ENCODE results near the gene GABRB1. TPM values are rescaled to one million over a fixed set of nuclear protein-coding genes. Genes with fewer than 3 reads are reported as not detected.

The GABRB1 gene
- total and polyA plus RNA-seq, 2 donors (not counting 3 experiments of a cell fraction or from before 2014, with no cell fraction given) = not detected

- Histone ChIP-seq H3K4me2 (ENCODE audit: insufficient read depth, low read length) (no peak overlapping the region), H2AFZ (ENCODE audit: low read depth, low read length) (no peak overlapping the region), H3K79me2 (ENCODE audit: control insufficient read depth, insufficient read depth, low read length) (no peaks in the 10 kb centered on the region), H3K9me1 (replicated peaks; ENCODE audit: control insufficient read depth, extremely low read depth, insufficient read depth, low read length) (no peaks in the 10 kb centered on the region), H3K27me3 (ENCODE audit: control insufficient read depth in 2 of 2, insufficient read depth in 2 of 2, low read length in 2 of 2) (no peaks in the 10 kb centered on the region), H3K4me3 (replicated peaks in 1 of 3; ENCODE audit: insufficient read depth in 1 of 3, low read depth in 1 of 3, low read length in 3 of 3) (no peak overlapping the region), H3K36me3 (ENCODE audit: control insufficient read depth in 2 of 2, extremely low read depth in 1 of 2, insufficient read depth in 2 of 2, low read length in 2 of 2) (no peaks in the 10 kb centered on the region), H3K9ac (replicated peaks; ENCODE audit: extremely low read depth, insufficient read depth, low read length) (no peak overlapping the region), H3K9me3 (replicated peaks; ENCODE audit: control insufficient read depth, insufficient read depth, low read length) (no peaks in the 10 kb centered on the region), H3K27ac (ENCODE audit: insufficient read depth, low read depth, low read length) (no peak overlapping the region), H4K20me1 (replicated peaks; ENCODE audit: control insufficient read depth, extremely low read depth, insufficient read depth, low read length) (peaks cover 3% of the 10 kb centered on the region), H3K4me1 (ENCODE audit: control insufficient read depth, extremely low read depth, insufficient read depth, low read length) (no peaks in the 10 kb centered on the region)
- no peak for DNase-seq (ENCODE audit: low read depth, low spot score)
- POLR2A ChIA-PET = no interaction called here
- TF ChIP-seq GATA2 (IDR thresholded peaks at IDR 0.05; ENCODE audit: insufficient read depth, insufficient read length, low read depth, low read length) (no peak), MYC (IDR thresholded peaks at IDR 0.05; ENCODE audit: low read depth, low read length) (no peak), FOS (IDR thresholded peaks at IDR 0.05; ENCODE audit: borderline replicate concordance, insufficient read depth, low read length) (no peak), CTCF (IDR thresholded peaks at IDR 0.05; ENCODE audit: extremely low read depth in 1 of 2, insufficient read depth in 1 of 2, low read depth in 1 of 2, low read length in 2 of 2) (no peak), EZH2 (IDR thresholded peaks at IDR 0.05; ENCODE audit: borderline replicate concordance, low read depth, low read length, severe bottlenecking) (no peak), POLR2AphosphoS5 (IDR thresholded peaks at IDR 0.05; ENCODE audit: insufficient read depth, low read depth, low read length) (no peak), JUN (IDR thresholded peaks at IDR 0.05; ENCODE audit: borderline replicate concordance, insufficient read depth, insufficient read length, low read depth) (no peak), POLR2A (IDR thresholded peaks at IDR 0.05; ENCODE audit: low read depth, low read length) (no peak)
- TF ChIP-seq, protein P1, sequence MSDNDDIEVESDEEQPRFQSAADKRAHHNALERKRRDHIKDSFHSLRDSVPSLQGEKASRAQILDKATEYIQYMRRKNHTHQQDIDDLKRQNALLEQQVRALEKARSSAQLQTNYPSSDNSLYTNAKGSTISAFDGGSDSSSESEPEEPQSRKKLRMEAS (IDR thresholded peaks at IDR 0.05; ENCODE audit: insufficient read depth, insufficient read length) = no peak
- no peak for FAIRE-seq
- intact Hi-C loops (cut with micrococcal nuclease) (no loop called here), dilution Hi-C loops (cut with MboI; ENCODE audit: extremely low pct_ligation_motif_present, low sequenced_read_pairs) (no loop called here)
- no TSS peak for BruUV-seq (replicated peaks)
- CTCF ChIA-PET = no interaction called here
Observed at GRCh38 chr4:47217884-47218283, 186.5 kb downstream of the GABRB1 start.

Data from endothelial cell of umbilical vein (primary cell).